EL (cell line): ENCODE data around the gene ENTPD2.
"Not testable (repeated sequence)": the region's sequence is repeated elsewhere in the genome, so short reads cannot be mapped to it uniquely, and the experiment has no call there.

Source experiments
- DNase-seq: peaks from one replicate; pipeline ENCODE4 v3.0.0-alpha.2; 2016

ENTPD2 gene

GRCh38 chr9:137044502-137045177, 9.2 kb downstream of the ENTPD2 start:
- DNase-seq: no peak

DNA sequence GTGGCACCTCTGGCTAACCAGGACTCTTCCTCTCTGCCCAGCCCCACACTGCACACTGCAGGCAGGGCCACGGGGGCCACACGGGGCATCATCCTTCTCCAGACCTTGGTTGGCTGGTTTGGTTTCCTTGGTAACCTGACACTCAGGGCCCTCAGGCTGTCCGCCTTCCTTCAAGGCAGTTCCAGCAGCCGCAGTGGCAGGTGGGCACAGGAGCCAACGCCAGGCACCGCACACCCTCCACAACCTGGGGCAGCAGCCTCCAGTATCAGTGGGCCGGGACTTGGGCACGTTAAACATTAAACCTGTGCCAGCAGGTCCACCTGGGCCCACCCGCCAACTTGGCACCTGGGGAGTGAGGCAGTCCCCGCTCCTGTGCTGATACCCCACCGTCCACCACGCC, 9.8 kb downstream of the ENTPD2 start:
- no peak for DNase-seq

GRCh38 chr9:137042751-137043727, 10.8 kb downstream of the ENTPD2 start:
- no peak for DNase-seq

- DNase-seq: no peak
These were observed 12.7 kb downstream of the ENTPD2 start for GRCh38 chr9:137041124-137041523.

DNA sequence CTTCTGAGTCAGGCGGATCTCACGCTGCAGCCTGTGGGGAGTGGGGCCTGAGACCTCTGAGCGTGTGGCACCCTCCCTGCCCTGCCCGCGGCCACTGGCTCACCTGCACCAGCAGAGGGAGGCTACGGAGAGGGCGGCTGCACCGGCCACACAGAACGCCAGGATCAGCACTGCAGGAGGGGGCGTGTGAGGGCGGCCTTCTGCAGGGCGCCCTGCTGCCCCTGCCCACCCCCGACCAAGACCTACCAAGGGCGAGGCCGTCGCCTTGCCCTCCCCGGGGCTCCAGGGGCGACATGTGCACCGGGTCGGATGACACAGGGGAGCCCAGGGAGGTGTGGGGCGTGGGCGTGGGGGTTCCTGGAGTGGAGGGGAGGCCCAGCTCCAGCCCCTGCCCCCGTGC, 13.3 kb downstream of the ENTPD2 start:
- DNase-seq: no peak

DNA sequence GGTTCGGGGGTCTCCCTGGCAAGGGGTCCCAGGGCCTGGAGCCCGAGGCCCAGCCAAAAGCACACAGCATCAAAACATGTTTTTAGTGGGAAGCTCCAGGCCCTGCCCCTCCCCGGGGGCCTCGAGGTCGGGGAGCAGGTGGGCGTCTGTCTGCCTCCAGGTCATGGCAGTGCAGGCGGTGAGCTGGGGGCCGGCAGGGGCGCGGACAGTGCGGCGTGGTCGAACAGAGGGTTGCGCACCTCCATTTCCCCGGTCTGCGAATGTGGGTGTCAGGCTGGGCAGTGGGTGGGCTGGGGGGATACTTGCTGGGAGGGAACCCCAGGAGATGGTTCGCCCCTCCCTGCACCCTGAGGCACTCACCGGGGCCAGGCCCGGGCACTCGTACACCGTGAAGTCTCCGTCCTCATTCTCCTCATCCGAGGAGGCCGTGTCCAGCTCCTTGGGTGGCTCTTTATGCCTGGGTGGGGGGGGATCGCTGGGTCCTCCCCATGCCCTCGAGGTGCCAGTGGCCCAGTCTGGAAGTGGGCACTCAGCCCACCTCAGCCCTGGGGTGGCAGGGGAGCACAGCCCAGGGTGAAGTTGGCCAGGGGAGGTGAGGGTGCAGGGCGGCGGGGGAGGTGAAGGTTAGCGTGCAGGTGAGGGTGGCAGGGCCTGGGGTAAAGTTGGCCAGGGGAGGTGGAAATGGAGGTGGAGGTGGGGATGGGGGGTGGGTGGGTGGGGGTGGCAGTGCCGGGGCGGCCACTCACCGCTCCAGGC, 14.1 kb downstream of the ENTPD2 start:
- DNase-seq: no peak

- no peak for DNase-seq
These were observed 14.9 kb downstream of the ENTPD2 start for GRCh38 chr9:137038916-137039315.

GRCh38 chr9:137037483-137037882, 16.4 kb downstream of the ENTPD2 start:
- DNase-seq: no peak

DNA sequence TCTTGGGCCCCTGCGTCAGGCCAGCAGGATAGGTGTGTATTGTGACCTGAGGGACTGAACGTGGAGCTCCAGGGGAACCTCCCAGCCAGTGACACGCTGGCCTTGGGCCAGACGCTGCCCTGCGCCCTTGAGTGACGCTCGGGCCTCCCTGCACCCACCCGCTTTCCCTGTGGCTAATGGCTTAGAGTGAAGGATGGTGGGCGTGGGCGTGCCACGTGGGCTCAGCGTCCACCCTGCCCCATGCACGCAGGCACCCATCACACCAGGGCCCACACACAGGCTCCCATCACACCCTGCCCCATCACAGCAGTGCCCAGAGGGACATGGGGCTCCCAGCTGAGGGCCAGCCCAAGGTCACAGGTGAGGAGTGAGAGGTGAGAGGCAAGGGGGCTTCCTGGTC, 16.8 kb downstream of the ENTPD2 start:
- DNase-seq: no peak

GRCh38 chr9:137035937-137036336, 17.9 kb downstream of the ENTPD2 start:
- DNase-seq: no peak

GRCh38 chr9:137035507-137035834, 18.4 kb downstream of the ENTPD2 start:
- DNase-seq: no peak

- DNase-seq: peak; percentile 78
These were observed 19.0 kb downstream of the ENTPD2 start for GRCh38 chr9:137034709-137035506.

GRCh38 chr9:137034039-137034708, 19.7 kb downstream of the ENTPD2 start:
- no peak for DNase-seq

- DNase-seq: not testable (repeated sequence)
These were observed 20.4 kb downstream of the ENTPD2 start for GRCh38 chr9:137033481-137033880.

DNA sequence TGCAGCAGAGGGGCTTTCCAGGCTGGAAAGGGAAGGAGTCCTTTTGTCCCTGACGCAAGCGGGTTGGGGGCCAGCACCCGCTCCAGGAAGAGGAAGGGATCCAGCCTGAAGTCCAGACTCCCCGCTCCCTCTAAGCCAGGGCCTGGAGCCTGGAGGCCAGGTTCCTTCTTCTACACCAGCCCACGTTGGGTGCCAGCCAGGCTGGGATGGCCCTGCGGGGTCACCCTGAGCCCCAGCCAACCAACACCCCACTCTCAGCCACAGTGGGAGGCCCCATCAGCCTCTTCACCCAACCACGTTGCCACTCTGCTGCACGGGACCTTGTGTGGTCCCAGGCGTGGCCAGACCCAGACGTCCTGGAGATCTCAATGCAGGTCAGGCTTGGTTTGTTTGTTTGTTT, 21.0 kb downstream of the ENTPD2 start:
- DNase-seq: no peak

DNA sequence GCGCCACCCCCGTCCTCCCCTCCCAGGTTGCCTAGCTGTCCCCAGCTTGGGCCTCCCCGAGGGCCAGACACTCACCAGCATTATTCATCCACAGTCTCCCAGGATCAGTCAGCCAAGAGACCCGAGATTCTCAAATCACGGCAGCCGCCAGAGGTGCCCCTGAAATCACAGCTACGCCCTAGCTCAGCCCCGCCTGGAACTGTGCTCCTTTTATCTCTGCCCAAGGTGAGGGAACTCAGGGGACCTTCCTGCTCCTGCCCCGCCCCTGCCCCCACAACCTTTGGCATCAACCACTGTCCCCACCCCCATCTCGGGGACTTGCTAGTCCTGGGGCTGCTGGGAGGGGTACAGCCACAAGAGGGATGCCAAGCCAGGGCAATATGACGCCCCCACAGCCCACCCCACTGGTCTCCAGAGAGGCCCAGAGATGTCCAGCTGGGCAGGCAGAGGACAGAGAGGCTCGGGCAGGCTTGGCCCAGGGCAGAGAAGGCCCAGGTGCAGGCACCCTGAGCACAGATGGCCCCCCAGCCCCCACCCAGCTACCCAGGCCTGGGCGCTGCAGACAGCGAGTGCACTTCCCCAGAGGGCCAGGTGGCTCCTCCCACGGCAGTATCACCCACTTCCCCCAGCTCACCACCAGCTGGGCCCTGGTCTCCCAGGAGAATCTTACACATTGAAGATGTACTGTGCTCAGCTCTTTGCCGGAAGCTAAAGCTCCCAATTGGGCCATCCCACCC, 21.8 kb downstream of the ENTPD2 start, which contains the start of gene FUT7:
TSS of gene FUT7 (minus strand) at position 185 of the 737 bp plus-strand sequence. CDS start at position 88, 97 bp downstream.
- no peak for DNase-seq

- DNase-seq: no peak
These were observed 23.0 kb downstream of the ENTPD2 start for GRCh38 chr9:137030538-137031527.

DNA sequence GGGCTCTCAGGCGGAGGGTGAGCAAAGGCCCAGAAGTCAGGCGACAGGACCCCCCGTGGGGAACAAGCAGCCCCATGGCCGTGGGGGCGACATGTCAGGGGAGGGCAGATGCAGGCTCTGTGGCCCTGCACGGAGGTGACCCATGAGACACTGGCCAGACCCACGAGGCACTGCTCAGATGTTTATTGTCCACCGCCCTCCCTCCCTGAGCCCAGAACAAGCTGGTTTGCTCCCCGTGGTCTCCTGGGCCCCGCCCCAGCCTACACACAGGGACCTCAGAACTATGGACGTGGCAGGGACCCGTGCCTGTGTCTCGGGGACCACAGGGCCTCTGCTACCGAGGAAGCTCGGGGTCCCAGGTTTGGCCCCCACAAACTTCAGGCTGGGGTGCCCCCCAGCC, 23.9 kb downstream of the ENTPD2 start:
- DNase-seq: no peak

- DNase-seq: peak; percentile 69
These were observed 24.6 kb downstream of the ENTPD2 start for GRCh38 chr9:137029058-137029936.
